Measurements from ENCODE around the gene MSI2. TPM values are rescaled to one million over a fixed set of nuclear protein-coding genes. Genes with fewer than 3 reads are reported as not detected.

Gene MSI2
- polyA plus RNA-seq, 1 of the 3 experiments (the other 2 are of a cell fraction), result 24.1 TPM

- H3K27me3 ChIP-seq (ENCODE audit: insufficient read depth), result no peaks in the 10 kb centered on the region
- H3K36me3 ChIP-seq (replicated peaks in 1 of 2; ENCODE audit: control insufficient read depth in 1 of 2, insufficient read depth in 2 of 2, low read length in 1 of 2), result peaks cover 7 to 27% of the 10 kb centered on the region in 2 experiments
- DNase-seq, result no peak
- ChIA-PET POLR2A (interaction anchor here (0.7 to 2.3 kb wide), 6 partner anchors 13 to 484 kb away, joined by 4 to 11 read pairs (median 5); no protein-coding TSS in a partner anchor), CTCF (interaction anchor here (0.7 to 2.1 kb wide), 4 partner anchors 12 to 84 kb away, joined by 3 to 10 read pairs (median 4); no protein-coding TSS in a partner anchor)
- H3K79me2 ChIP-seq (ENCODE audit: insufficient read depth), result peaks cover 35% of the 10 kb centered on the region
- peaks cover 10 to 34% of the 10 kb centered on the region in 2 experiments; a peak in 3 of 4 replicates for H3K4me1 ChIP-seq (ENCODE audit: control insufficient read depth in 1 of 2, insufficient read depth in 2 of 2, low read depth in 1 of 2, low read length in 1 of 2)
- H4K20me1 ChIP-seq (ENCODE audit: insufficient read depth), result no peaks in the 10 kb centered on the region
- TF ChIP-seq JUND (IDR thresholded peaks at IDR 0.05) (no peak), YY1 (IDR thresholded peaks at IDR 0.05; ENCODE audit: low read depth) (peak; percentile 71), FOXJ3 (CRISPR knock-in tag; IDR thresholded peaks at IDR 0.05) (no peak), USF1 (IDR thresholded peaks at IDR 0.05; ENCODE audit: borderline replicate concordance, low read depth) (no peak), SIN3A (IDR thresholded peaks at IDR 0.05; ENCODE audit: borderline replicate concordance, low read depth, low read length) (peak; percentile 64; the same call in 1 of the 2 replicates), TAF1 (IDR thresholded peaks at IDR 0.05; ENCODE audit: borderline replicate concordance, low read depth, low read length) (peak; percentile 4; the same call in 1 of the 2 replicates)
- 2% methylated on average over 14 of the region's 36 CpGs for WGBS (ENCODE audit: low lambda C conversion rate)
- H3K9me3 ChIP-seq, result 0 out of 2 replicates have a peak, but pooled peaks cover under 1% of the 10 kb centered on the region
- H3F3A ChIP-seq (replicated peaks; ENCODE audit: insufficient read depth), result peaks cover 14% of the 10 kb centered on the region
- peak overlapping the region; percentile 91 for H3K4me2 ChIP-seq
- peak overlapping the region; percentile 31 to 93; a peak in 2 of 4 replicates for H3K27ac ChIP-seq (ENCODE audit: low read depth in 2 of 2, low read length in 1 of 2)
- peak overlapping the region; percentile 72 for H2AFZ ChIP-seq (ENCODE audit: low read depth)
- H3K9ac ChIP-seq, result peak overlapping the region; percentile 78
- H3K9me2 ChIP-seq, result no peaks in the 10 kb centered on the region
- peak overlapping the region; percentile 78 to 88 for H3K4me3 ChIP-seq (ENCODE audit: low read depth in 2 of 2, low read length in 1 of 2)
Observed at GRCh38 chr17:57256708-57257112, 387 bp downstream of the MSI2 start.

GRCh38 chr17:57257195-57257894, 1.0 kb downstream of the MSI2 start:
- Histone ChIP-seq H3K36me3 (replicated peaks in 1 of 2; ENCODE audit: control insufficient read depth in 1 of 2, insufficient read depth in 2 of 2, low read length in 1 of 2) (peaks cover 12 to 33% of the 10 kb centered on the region in 2 experiments), H3K4me3 (ENCODE audit: low read depth in 2 of 2, low read length in 1 of 2) (peak overlapping the region; percentile 78 to 88), H3K4me2 (peak overlapping the region; percentile 91), H3K9me2 (no peaks in the 10 kb centered on the region), H3K27me3 (ENCODE audit: insufficient read depth) (no peaks in the 10 kb centered on the region), H3K27ac (ENCODE audit: low read depth in 2 of 2, low read length in 1 of 2) (peak overlapping the region; percentile 31 to 93; a peak in 3 of 4 replicates), H3K4me1 (ENCODE audit: control insufficient read depth in 1 of 2, insufficient read depth in 2 of 2, low read depth in 1 of 2, low read length in 1 of 2) (peaks cover 10 to 38% of the 10 kb centered on the region in 2 experiments; a peak in 3 of 4 replicates), H3K9ac (peak overlapping the region; percentile 78), H4K20me1 (ENCODE audit: insufficient read depth) (no peaks in the 10 kb centered on the region), H2AFZ (ENCODE audit: low read depth) (peak overlapping the region; percentile 72), H3K79me2 (ENCODE audit: insufficient read depth) (peaks cover 35% of the 10 kb centered on the region), H3F3A (replicated peaks; ENCODE audit: insufficient read depth) (peaks cover 14% of the 10 kb centered on the region), H3K9me3 (no peaks in the 10 kb centered on the region)
- WGBS (ENCODE audit: low lambda C conversion rate), result under 1% methylated on average over 19 of the region's 19 CpGs
- ChIA-PET POLR2A (interaction anchor here (0.7 to 2.3 kb wide), 7 partner anchors 13 to 484 kb away, joined by 3 to 11 read pairs (median 5); no protein-coding TSS in a partner anchor), CTCF (interaction anchor here (0.6 to 2.1 kb wide), 15 partner anchors 12 to 576 kb away, joined by 3 to 10 read pairs (median 4); no protein-coding TSS in a partner anchor)
- peak; percentile 40 for DNase-seq
- TF ChIP-seq ZBTB33 (IDR thresholded peaks at IDR 0.05; ENCODE audit: borderline replicate concordance, low read depth), result no peak
- TF ChIP-seq SIN3A (IDR thresholded peaks at IDR 0.05; ENCODE audit: borderline replicate concordance, low read depth, low read length), result 0 out of 2 replicates have a peak, but pooled peaks have one; percentile 32
- no peak for TF ChIP-seq TCF12 (IDR thresholded peaks at IDR 0.05)
- no peak for TF ChIP-seq TAF1 (IDR thresholded peaks at IDR 0.05; ENCODE audit: borderline replicate concordance, low read depth, low read length)
- TF ChIP-seq MEF2A (IDR thresholded peaks at IDR 0.05; ENCODE audit: borderline replicate concordance, low read depth), result no peak
- TF ChIP-seq NRF1 (IDR thresholded peaks at IDR 0.05; ENCODE audit: low read depth, low read length), result no peak
- no peak for TF ChIP-seq IRF3 (IDR thresholded peaks at IDR 0.05; ENCODE audit: low read depth, low read length)
- no peak for TF ChIP-seq TEAD4 (IDR thresholded peaks at IDR 0.05; ENCODE audit: borderline replicate concordance, insufficient read depth)
- TF ChIP-seq RAD21 (IDR thresholded peaks at IDR 0.05; ENCODE audit: low read length), result no peak
- no peak for TF ChIP-seq GABPA (IDR thresholded peaks at IDR 0.05; ENCODE audit: low read depth)
- TF ChIP-seq MXI1 (IDR thresholded peaks at IDR 0.05; ENCODE audit: low read depth, low read length), result peak; percentile 81
- TF ChIP-seq FOXJ3 (CRISPR knock-in tag; IDR thresholded peaks at IDR 0.05), result no peak
- 0 out of 4 replicates have a peak, but pooled peaks of 1 of the 2 experiments have one; percentile 21 for TF ChIP-seq EP300 (IDR thresholded peaks at IDR 0.05; ENCODE audit: borderline replicate concordance in 1 of 2, low read depth in 1 of 2, low read length in 1 of 2)
- TF ChIP-seq POLR2AphosphoS5 (IDR thresholded peaks at IDR 0.05; ENCODE audit: low read depth, low read length), result no peak
- peak; percentile 42; the same call in 1 of the 2 replicates for TF ChIP-seq GATA2 (CRISPR knock-in tag; IDR thresholded peaks at IDR 0.05)
- no peak for TF ChIP-seq USF2 (IDR thresholded peaks at IDR 0.05; ENCODE audit: borderline replicate concordance, low read depth, low read length)
- no peak for TF ChIP-seq RFX5 (IDR thresholded peaks at IDR 0.05; ENCODE audit: low read length)
